GM21526 (cell line): ENCODE results near the gene SLFN14.
"Not testable (repeated sequence)": the region's sequence is repeated elsewhere in the genome, so short reads cannot be mapped to it uniquely, and the experiment has no call there.

ENCODE experiments used
- ATAC-seq: cut with Tn5 transposase; IDR thresholded peaks from one replicate; pipeline ENCODE4 v1.9.1; 2021; ENCODE audit warnings: moderate library complexity; ENCODE audit not compliant: unreplicated experiment, low FRiP score

SLFN14 gene

DNA sequence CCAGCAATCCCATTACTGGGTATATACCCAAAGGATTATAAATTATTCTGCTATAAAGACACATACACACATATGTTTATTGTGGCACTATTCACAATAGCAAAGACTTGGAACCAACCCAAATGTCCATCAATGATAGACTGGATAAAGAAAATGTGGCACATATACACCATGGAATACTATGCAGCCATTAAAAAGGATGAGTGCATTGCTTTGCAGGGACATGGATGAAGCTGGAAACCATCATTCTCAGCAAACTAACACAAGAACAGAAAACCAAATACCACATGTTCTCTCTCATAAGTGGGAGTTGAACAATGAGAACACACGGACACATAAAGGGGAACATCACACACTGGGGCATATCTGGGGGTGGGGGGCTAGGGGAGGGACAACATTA lies 31.3 kb downstream of the SLFN14 start:
- not testable (repeated sequence) for ATAC-seq

DNA sequence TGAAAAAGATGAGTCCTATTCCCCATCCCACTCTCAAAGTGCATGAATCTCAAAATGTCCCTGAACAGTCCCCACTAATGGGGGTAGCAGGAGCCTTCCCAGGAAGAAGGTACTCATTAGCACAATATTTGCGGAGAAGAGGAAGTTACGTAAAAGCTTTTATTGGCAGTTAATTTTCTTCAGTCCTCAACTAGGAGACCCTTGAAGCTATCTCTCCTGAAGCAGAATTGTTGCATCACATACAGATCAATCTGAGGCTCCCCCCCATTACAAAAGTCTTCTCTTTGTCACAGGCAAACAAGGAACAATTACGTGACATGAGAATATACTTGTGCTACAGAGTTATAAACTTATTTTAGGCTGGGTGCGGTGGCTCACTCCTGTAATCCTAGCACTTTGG lies 37.3 kb downstream of the SLFN14 start:
- no peak for ATAC-seq

DNA sequence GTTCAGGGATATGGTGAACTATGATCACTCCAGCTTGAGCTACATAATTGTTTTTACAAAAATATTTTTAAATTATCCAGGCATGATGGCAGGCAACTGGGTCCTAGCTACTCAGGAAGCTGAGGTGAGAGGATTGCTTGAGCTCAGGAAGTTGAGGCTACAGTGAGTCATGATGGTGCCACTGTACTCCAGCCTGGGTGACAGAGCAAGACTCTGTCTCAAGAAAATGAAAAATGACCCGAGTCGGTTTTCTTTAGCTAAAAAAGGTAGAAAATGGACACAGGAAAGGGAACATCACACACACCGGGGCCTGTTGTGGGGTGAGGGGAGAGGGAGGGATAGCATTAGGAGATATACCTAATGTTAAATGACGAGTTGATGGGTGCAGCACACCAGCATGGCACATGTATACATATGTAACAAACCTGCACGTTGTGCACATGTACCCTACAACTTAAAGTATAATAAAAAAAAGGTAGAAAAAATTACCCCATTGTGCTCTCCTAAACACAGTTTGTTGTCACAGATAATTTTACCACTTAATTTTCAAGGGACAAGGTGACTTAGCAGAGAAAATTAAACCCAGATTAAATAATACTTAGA lies 38.9 kb downstream of the SLFN14 start:
- not testable (repeated sequence) for ATAC-seq

DNA sequence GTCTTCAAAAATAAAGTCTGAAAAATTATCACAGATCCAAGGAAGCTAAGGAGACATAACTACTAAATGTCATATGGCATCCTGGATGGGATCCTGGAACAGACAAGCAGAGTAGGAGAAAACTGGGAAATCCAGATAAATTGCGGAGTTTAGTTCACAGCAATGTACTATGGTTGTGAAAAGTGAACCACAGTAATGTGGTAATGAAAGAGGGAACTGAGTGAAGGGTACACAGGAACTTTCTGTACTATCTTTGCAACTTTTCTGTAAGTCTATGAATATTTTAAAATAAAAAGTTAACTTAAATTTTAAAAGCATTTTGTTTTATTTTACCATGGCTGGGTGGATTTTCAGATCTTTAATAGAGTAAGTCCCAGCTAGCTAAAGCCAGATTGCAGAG lies 39.5 kb downstream of the SLFN14 start:
- ATAC-seq = no peak

DNA sequence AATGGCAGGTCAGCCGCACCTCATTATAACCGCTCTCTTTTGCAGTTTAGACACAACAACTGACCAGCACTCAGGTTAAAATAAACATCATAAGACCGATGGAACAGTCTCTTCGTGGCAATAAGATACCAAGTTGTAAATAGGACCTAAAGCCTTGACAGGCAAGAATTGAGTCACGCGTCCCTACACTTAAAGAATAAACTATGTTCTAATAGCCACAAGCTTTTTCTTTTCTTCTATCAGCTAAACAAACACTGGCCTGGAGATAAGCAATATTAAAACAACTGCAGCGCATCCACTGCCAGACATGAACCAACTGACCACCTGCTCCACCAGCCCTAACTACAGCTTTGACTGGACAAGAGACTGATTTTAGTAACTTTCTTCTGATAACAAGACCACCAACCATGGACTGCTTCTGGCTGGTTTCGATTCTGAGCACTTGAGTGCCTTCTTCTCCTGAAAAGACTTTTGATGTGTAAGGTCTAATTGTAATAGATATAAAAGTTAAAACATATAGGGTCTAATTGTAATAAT lies 40.6 kb downstream of the SLFN14 start:
- no peak for ATAC-seq

DNA sequence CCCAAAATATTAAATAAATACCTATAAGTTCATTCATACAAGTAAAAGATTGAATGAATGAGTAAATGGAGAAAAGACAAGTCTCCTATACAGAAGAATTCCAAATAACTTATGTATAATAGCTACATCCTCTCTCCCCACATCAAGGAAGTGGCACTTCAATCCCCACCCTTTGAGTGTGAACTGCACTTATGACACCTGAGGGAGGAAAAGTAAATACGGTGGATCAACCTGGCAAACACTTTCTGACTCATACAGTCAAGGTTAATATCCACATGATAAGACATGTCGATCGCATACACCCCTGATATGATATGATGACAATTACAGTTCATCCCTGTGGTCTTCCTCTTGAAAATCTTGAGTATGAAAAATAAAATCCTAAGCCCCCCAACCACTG lies 41.2 kb downstream of the SLFN14 start:
- no peak for ATAC-seq

DNA sequence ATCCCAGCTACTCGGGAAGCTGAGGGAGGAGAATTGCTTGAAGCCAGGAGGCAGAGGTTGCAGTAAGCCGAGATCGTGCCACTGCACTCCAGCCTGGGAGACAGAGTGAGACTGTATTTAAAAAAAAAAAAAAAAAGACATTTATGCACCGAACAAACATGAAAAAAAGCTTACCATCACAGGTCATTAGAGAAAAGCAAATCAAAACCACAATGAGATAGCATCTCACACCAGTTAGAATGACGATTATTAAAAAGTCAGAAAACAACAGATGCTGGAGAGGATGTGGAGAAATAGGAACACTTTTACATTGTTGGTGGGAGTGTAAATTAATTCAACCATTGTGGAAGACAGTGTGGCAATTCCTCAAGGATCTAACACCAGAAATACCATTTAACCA lies 42.2 kb downstream of the SLFN14 start:
- ATAC-seq = not testable (repeated sequence)

DNA sequence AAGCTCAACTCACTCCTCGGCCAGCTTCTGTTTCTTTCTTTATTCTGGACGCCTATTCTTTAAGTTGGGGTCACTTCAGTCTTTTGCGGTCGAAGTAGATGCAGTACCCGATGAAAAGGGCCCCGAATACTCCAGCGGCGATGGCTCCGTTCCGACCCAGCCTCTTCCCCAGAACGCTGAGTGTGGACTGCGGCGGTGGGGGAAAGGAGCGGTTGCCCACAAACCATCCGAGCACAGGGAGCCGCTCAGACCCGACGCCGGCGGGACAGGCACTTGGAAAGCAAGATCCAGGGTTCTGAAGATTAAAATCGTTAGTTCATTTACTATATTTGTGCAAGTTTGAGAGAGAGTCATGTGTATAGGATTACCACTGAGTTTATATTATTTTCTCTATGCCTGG lies 45.6 kb downstream of the SLFN14 start:
- ATAC-seq = no peak

DNA sequence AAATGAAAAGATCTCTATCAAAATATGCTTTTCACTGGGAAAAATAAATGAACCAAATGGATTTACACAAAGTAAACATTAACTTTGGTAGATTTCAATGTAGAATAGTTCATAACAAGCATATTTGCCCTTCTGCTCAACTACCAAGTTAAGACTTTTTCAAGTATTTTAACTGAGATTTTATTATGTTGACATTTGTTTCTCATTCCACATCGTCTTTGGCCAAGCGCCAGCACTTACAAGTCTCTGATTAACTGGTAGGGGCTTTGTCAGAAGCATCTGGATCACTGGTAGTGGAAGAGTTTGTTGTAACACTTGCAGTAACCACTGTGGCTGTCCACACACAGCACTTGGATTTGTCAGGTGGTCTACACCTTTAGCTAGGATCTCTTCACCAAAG lies 46.1 kb downstream of the SLFN14 start:
- no peak for ATAC-seq
